HUES6 (cell line): ENCODE measurements around the gene PRMT7.

Source experiments
- H3K27ac ChIP-seq: 2 replicates; pipeline ENCODE4 v1.7.0; 2013; ENCODE audit warnings: low read depth, mild to moderate bottlenecking, low read length, inconsistent platforms
- H3K27me3 ChIP-seq: 2 replicates; pipeline ENCODE4 v1.6.1; 2013; ENCODE audit warnings: low read length; ENCODE audit not compliant: control insufficient read depth, insufficient read depth
- H3K36me3 ChIP-seq: 2 replicates; pipeline ENCODE4 v1.6.1; 2013; ENCODE audit warnings: low read length; ENCODE audit not compliant: control insufficient read depth, insufficient read depth
- H3K4me1 ChIP-seq: 2 replicates; pipeline ENCODE4 v1.6.1; 2013; ENCODE audit warnings: low read length; ENCODE audit not compliant: control insufficient read depth, insufficient read depth
- H3K4me3 ChIP-seq: 2 replicates; pipeline ENCODE4 v1.5.1; 2013; ENCODE audit warnings: low read depth, low read length
- H3K9ac ChIP-seq: one replicate; pipeline ENCODE4 v1.6.1; 2013; ENCODE audit warnings: mild to moderate bottlenecking, low read length
- H3K9me3 ChIP-seq: 2 replicates; pipeline ENCODE4 v1.6.1; 2013; ENCODE audit warnings: low read depth, low read length; ENCODE audit not compliant: control insufficient read depth, insufficient read depth

PRMT7 gene

GRCh38 chr16:68380348-68380670 is 69.5 kb downstream of the PRMT7 start:
- H3K9me3 ChIP-seq: no peaks in the 10 kb centered on the region
- no peak overlapping the region for H3K4me3 ChIP-seq
- no peaks in the 10 kb centered on the region for H3K27me3 ChIP-seq
- no peak overlapping the region for H3K27ac ChIP-seq
- H3K36me3 ChIP-seq: no peaks in the 10 kb centered on the region
- H3K9ac ChIP-seq: no peak overlapping the region
- peaks cover 16% of the 10 kb centered on the region for H3K4me1 ChIP-seq

DNA sequence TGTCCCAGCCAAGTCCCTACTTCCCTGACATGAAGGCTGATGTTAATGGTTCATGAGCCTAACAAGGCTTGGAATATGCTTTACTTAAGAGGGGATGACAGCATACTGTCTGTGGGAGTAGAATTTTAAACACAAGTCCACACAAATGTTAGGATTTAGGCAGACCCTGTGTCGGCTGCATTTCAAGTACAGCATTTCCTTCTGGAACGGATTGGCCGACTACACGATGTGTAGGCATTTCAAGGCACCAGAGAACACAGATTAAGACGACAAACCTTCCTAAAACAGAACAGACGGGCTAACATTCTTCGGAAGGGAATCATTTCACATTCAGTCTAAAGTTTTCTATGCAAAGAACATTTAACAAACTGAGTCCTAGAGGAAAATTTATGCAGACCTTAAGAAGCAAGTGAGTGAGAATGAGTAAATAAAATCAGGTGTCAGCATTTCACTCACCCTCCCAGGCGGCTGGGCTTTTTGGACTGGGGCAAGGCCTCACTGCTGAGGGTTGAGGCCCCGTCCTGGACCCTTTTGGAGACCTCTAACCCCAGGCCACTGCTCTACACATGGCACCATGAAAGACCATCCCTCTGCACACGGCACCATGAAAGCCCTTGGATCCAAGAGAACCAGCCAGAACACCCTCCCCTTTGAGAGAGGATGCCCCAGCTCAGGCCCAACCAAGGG is 70.0 kb downstream of the PRMT7 start:
- H3K36me3 ChIP-seq: no peaks in the 10 kb centered on the region
- peaks cover 19% of the 10 kb centered on the region for H3K4me1 ChIP-seq
- H3K27ac ChIP-seq: no peak overlapping the region
- no peak overlapping the region for H3K9ac ChIP-seq
- H3K27me3 ChIP-seq: no peaks in the 10 kb centered on the region
- H3K9me3 ChIP-seq: no peaks in the 10 kb centered on the region
- no peak overlapping the region for H3K4me3 ChIP-seq

GRCh38 chr16:68381363-68381724 is 70.5 kb downstream of the PRMT7 start:
- H3K4me1 ChIP-seq: peaks cover 19% of the 10 kb centered on the region
- H3K27me3 ChIP-seq: no peaks in the 10 kb centered on the region
- H3K27ac ChIP-seq: no peak overlapping the region
- no peaks in the 10 kb centered on the region for H3K9me3 ChIP-seq
- no peaks in the 10 kb centered on the region for H3K36me3 ChIP-seq
- H3K4me3 ChIP-seq: no peak overlapping the region
- no peak overlapping the region for H3K9ac ChIP-seq

- Histone ChIP-seq H3K36me3 (no peaks in the 10 kb centered on the region), H3K27me3 (no peaks in the 10 kb centered on the region), H3K4me3 (no peak overlapping the region), H3K9me3 (no peaks in the 10 kb centered on the region), H3K27ac (no peak overlapping the region), H3K4me1 (peaks cover 21% of the 10 kb centered on the region), H3K9ac (no peak overlapping the region)
These were observed 71.5 kb downstream of the PRMT7 start for GRCh38 chr16:68382296-68382718.

DNA sequence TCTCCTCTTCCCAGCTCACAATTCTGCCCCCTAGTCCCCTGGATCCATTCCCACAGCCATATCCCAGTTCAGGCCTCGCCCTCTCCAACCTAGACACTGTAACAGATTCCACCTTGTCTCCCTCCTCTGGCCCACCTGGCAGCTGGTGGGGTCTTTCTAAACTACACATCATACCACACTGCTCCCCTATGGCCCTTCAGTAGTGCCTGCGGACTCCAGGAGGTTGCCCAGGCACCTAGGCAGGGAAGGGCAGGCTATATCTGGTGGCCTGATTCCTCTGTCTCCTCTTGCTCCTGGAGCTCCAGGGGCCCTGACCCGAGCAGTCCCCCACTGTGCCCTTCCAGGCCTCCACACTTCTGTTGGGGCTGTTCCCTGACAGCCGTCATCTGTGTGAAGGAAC is 73.0 kb downstream of the PRMT7 start:
- Histone ChIP-seq H3K27ac (no peak overlapping the region), H3K27me3 (no peaks in the 10 kb centered on the region), H3K36me3 (no peaks in the 10 kb centered on the region), H3K4me3 (no peak overlapping the region), H3K9ac (no peak overlapping the region), H3K4me1 (peaks cover 33% of the 10 kb centered on the region), H3K9me3 (no peaks in the 10 kb centered on the region)

- no peaks in the 10 kb centered on the region for H3K27me3 ChIP-seq
These were observed 73.7 kb downstream of the PRMT7 start for GRCh38 chr16:68384288-68385161.

GRCh38 chr16:68385371-68385770 is 74.6 kb downstream of the PRMT7 start:
- H3K9ac ChIP-seq: no peak overlapping the region
- no peak overlapping the region for H3K27ac ChIP-seq
- no peaks in the 10 kb centered on the region for H3K9me3 ChIP-seq
- H3K27me3 ChIP-seq: no peaks in the 10 kb centered on the region
- peaks cover 43% of the 10 kb centered on the region for H3K4me1 ChIP-seq
- H3K4me3 ChIP-seq: no peak overlapping the region
- H3K36me3 ChIP-seq: no peaks in the 10 kb centered on the region

More at GRCh38 chr16:68384288-68385161, 73.7 kb downstream of the PRMT7 start:
- H3K4me3 ChIP-seq: no peak overlapping the region
- H3K9me3 ChIP-seq: no peaks in the 10 kb centered on the region
- H3K36me3 ChIP-seq: no peaks in the 10 kb centered on the region
- no peak overlapping the region for H3K9ac ChIP-seq
- H3K27ac ChIP-seq: no peak overlapping the region
- peaks cover 34% of the 10 kb centered on the region for H3K4me1 ChIP-seq

GRCh38 chr16:68386628-68387027 is 75.8 kb downstream of the PRMT7 start:
- Histone ChIP-seq H3K27ac (no peak overlapping the region), H3K36me3 (no peaks in the 10 kb centered on the region), H3K4me1 (peaks cover 45% of the 10 kb centered on the region), H3K9me3 (no peaks in the 10 kb centered on the region), H3K4me3 (no peak overlapping the region), H3K27me3 (no peaks in the 10 kb centered on the region), H3K9ac (no peak overlapping the region)

GRCh38 chr16:68387301-68387700 is 76.5 kb downstream of the PRMT7 start:
- Histone ChIP-seq H3K9ac (no peak overlapping the region), H3K36me3 (no peaks in the 10 kb centered on the region), H3K4me3 (no peak overlapping the region), H3K9me3 (no peaks in the 10 kb centered on the region), H3K4me1 (peaks cover 45% of the 10 kb centered on the region), H3K27me3 (no peaks in the 10 kb centered on the region), H3K27ac (no peak overlapping the region)

DNA sequence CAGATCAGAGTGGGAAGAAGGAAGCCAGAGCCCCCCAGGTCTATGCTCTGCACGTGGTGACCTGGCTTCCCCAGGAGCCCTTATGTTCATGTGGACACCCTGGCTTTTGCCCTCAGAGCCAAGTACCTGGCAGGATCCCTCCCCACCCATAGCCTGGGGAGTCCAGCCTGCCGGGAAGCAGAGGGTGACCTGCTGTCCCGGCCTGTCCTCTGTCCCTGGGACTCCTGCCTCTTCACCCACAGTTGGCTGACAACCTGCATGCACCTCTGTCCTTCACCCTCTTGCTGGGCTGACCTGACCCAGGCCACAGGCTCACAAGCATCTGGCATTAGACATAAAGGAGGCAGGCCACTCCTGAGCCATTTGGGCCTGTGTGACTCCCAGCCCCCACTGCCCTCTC is 77.3 kb downstream of the PRMT7 start:
- H3K9ac ChIP-seq: no peak overlapping the region
- H3K4me3 ChIP-seq: no peak overlapping the region
- H3K36me3 ChIP-seq: no peaks in the 10 kb centered on the region
- no peaks in the 10 kb centered on the region for H3K9me3 ChIP-seq
- no peak overlapping the region for H3K27ac ChIP-seq
- H3K27me3 ChIP-seq: no peaks in the 10 kb centered on the region
- H3K4me1 ChIP-seq: peaks cover 45% of the 10 kb centered on the region

- no peak overlapping the region for H3K4me3 ChIP-seq
- no peaks in the 10 kb centered on the region for H3K27me3 ChIP-seq
- H3K4me1 ChIP-seq: peaks cover 41% of the 10 kb centered on the region
- H3K9me3 ChIP-seq: no peaks in the 10 kb centered on the region
- no peak overlapping the region for H3K9ac ChIP-seq
- H3K36me3 ChIP-seq: no peaks in the 10 kb centered on the region
- no peak overlapping the region for H3K27ac ChIP-seq
These were observed 78.2 kb downstream of the PRMT7 start for GRCh38 chr16:68389006-68389405.
